H1 (cell line): Measurements from ENCODE around the gene BCL2A1. TPM values are rescaled to one million over a fixed set of nuclear protein-coding genes. Genes with fewer than 3 reads are reported as not detected.

Experiments
- CTCF ChIA-PET: fragments of 300-600 bp; sonication (Branson Sonifier 250); formaldehyde crosslinking; loops from one replicate; lab custom pipeline; 2021; ENCODE audit not compliant: partially characterized antibody; lab: Charles Lee
- POLR2A ChIA-PET: fragments of 300-600 bp; sonication (Branson Sonifier 250); formaldehyde crosslinking; loops from one replicate; lab custom pipeline; 2021; ENCODE audit warnings: inconsistent platforms; ENCODE audit not compliant: partially characterized antibody; lab: Charles Lee
- DNase-seq, 2 experiments: peaks; one replicate each; pipeline versions ENCODE4 v3.0.0 to v3.0.0-alpha.2; 2010 to 2022; ENCODE audit warnings: low spot score in 2 of 2, low read depth in 1 of 2, mixed read lengths in 1 of 2
- FAIRE-seq: peaks from 2 replicates; lab custom pipeline; 2011; peaks lifted over from hg19 to GRCh38; lab: Jason Lieb, UNC
- H2AFZ ChIP-seq: 2 replicates; pipeline ENCODE4 v1.8.1; 2012; ENCODE audit warnings: low read length, inconsistent platforms
- H2AK5ac ChIP-seq: 2 replicates; pipeline ENCODE4 v1.6.1; 2013; ENCODE audit warnings: low read depth, low read length
- H2BK120ac ChIP-seq: replicated peaks from 2 replicates; pipeline ENCODE3; 2013; ENCODE audit warnings: low read depth, low read length, inconsistent platforms
- H2BK12ac ChIP-seq: 2 replicates; pipeline ENCODE4 v1.6.1; 2013; ENCODE audit warnings: low read depth, low read length
- H2BK15ac ChIP-seq: 2 replicates; pipeline ENCODE4 v1.6.1; 2013; ENCODE audit warnings: low read length
- H2BK20ac ChIP-seq: 2 replicates; pipeline ENCODE4 v1.6.1; 2013; ENCODE audit warnings: low read length
- H2BK5ac ChIP-seq: 2 replicates; pipeline ENCODE4 v1.6.1; 2013; ENCODE audit warnings: low read depth, low read length
- H3K14ac ChIP-seq: 2 replicates; pipeline ENCODE4 v1.6.1; 2013; ENCODE audit warnings: inconsistent platforms; ENCODE audit not compliant: insufficient read length
- H3K18ac ChIP-seq: 2 replicates; pipeline ENCODE4 v1.6.1; 2013; ENCODE audit warnings: low read length; ENCODE audit errors: extremely low read depth
- H3K23ac ChIP-seq: 2 replicates; pipeline ENCODE4 v1.6.1; 2013; ENCODE audit warnings: inconsistent platforms; ENCODE audit not compliant: insufficient read length
- H3K23me2 ChIP-seq: 2 replicates; pipeline ENCODE4 v1.6.1; 2013; ENCODE audit warnings: low read depth, low read length
- H3K27ac ChIP-seq: 2 replicates; pipeline ENCODE4 v1.6.1; 2011; ENCODE audit warnings: low read depth, low read length, inconsistent platforms
- H3K27me3 ChIP-seq, 4 experiments: replicated peaks in 1 of 4; 1 replicate in 1 of 4; 2 replicates in 3 of 4; pipeline versions ENCODE4 v1.6.1 to v1.8.1; 2011 to 2013; ENCODE audit warnings: low read length in 3 of 4, mild to moderate bottlenecking in 3 of 4, inconsistent platforms in 2 of 4, mixed read lengths in 2 of 4, moderate library complexity in 1 of 4; ENCODE audit not compliant: control insufficient read depth in 3 of 4, insufficient read depth in 3 of 4; ENCODE audit errors: extremely low read depth in 1 of 4
- H3K36me3 ChIP-seq, 4 experiments: 2 replicates each; pipeline versions ENCODE4 v1.6.1 to v1.8.1; 2011 to 2013; ENCODE audit warnings: mild to moderate bottlenecking in 4 of 4, low read length in 3 of 4, moderate library complexity in 2 of 4, control low read depth in 1 of 4, inconsistent platforms in 1 of 4; ENCODE audit not compliant: insufficient read depth in 4 of 4, control insufficient read depth in 2 of 4
- H3K4ac ChIP-seq: replicated peaks from 2 replicates; pipeline ENCODE3; 2013; ENCODE audit warnings: low read length, low read depth, mixed read lengths, inconsistent platforms; ENCODE audit not compliant: insufficient read length
- H3K4me1 ChIP-seq, 4 experiments: replicated peaks in 1 of 4; 1 replicate in 1 of 4; 2 replicates in 3 of 4; pipeline versions ENCODE4 v1.6.1 to v1.8.1; 2011 to 2013; ENCODE audit warnings: low read length in 3 of 4, inconsistent platforms in 2 of 4, mixed read lengths in 1 of 4; ENCODE audit not compliant: insufficient read depth in 4 of 4, control insufficient read depth in 3 of 4
- H3K4me2 ChIP-seq, 2 experiments: 2 replicates each; pipeline versions ENCODE4 v1.6.1 to v1.8.1; 2011 to 2013; ENCODE audit warnings: low read depth in 2 of 2, low read length in 2 of 2, control low read depth in 1 of 2, inconsistent platforms in 1 of 2, mild to moderate bottlenecking in 1 of 2; ENCODE audit not compliant: insufficient read depth in 1 of 2
- H3K4me3 ChIP-seq, 4 experiments: fragments of 200-600, 300-600 bp in 1 of 4; sonication (generic), shearing (Covaris generic), sonication (Bioruptor Twin) in 1 of 4; 2 replicates each; pipeline versions ENCODE4 v1.5.1 to v1.8.1; 2011 to 2016; ENCODE audit warnings: low read length in 4 of 4, low read depth in 3 of 4, control low read depth in 2 of 4, inconsistent platforms in 2 of 4, mild to moderate bottlenecking in 2 of 4, mixed read lengths in 1 of 4, moderate library complexity in 1 of 4; ENCODE audit not compliant: insufficient read depth in 2 of 4; ENCODE audit errors: extremely low read depth in 1 of 4
- H3K56ac ChIP-seq: replicated peaks from 2 replicates; pipeline ENCODE3; 2013; ENCODE audit warnings: low read depth, mild to moderate bottlenecking, mixed read lengths, low read length, inconsistent platforms; ENCODE audit not compliant: insufficient read length
- H3K79me1 ChIP-seq: 2 replicates; pipeline ENCODE4 v1.6.1; 2013; ENCODE audit warnings: low read depth, low read length, control low read depth
- H3K79me2 ChIP-seq, 2 experiments: 2 replicates each; pipeline versions ENCODE4 v1.6.1 to v1.8.1; 2012 to 2013; ENCODE audit warnings: low read length in 2 of 2, mild to moderate bottlenecking in 2 of 2, inconsistent platforms in 1 of 2; ENCODE audit not compliant: insufficient read depth in 2 of 2, control insufficient read depth in 1 of 2
- H3K9ac ChIP-seq, 4 experiments: replicated peaks in 1 of 4; 1 replicate in 1 of 4; 2 replicates in 3 of 4; pipeline versions ENCODE4 v1.6.1 to v1.8.1; 2011 to 2013; ENCODE audit warnings: low read depth in 3 of 4, low read length in 3 of 4, control low read depth in 2 of 4, mild to moderate bottlenecking in 2 of 4, moderate library complexity in 2 of 4, inconsistent platforms in 1 of 4; ENCODE audit errors: extremely low read depth in 1 of 4
- H3K9me3 ChIP-seq, 2 experiments: 2 replicates each; pipeline versions ENCODE4 v1.6.1 to v1.8.1; 2012 to 2013; ENCODE audit warnings: mild to moderate bottlenecking in 2 of 2, moderate library complexity in 2 of 2, control low read depth in 1 of 2, inconsistent platforms in 1 of 2, low read depth in 1 of 2, low read length in 1 of 2, mixed read lengths in 1 of 2; ENCODE audit not compliant: insufficient read depth in 2 of 2
- H4K20me1 ChIP-seq, 2 experiments: replicated peaks in 1 of 2; 2 replicates each; pipeline versions ENCODE3 to v1.8.1; 2011 to 2013; ENCODE audit warnings: inconsistent platforms in 2 of 2, low read length in 2 of 2, mild to moderate bottlenecking in 1 of 2; ENCODE audit not compliant: insufficient read depth in 2 of 2, control insufficient read depth in 1 of 2
- H4K5ac ChIP-seq: 2 replicates; pipeline ENCODE4 v1.6.1; 2013; ENCODE audit warnings: low read length, low read depth, mixed read lengths, inconsistent platforms; ENCODE audit not compliant: insufficient read length
- H4K8ac ChIP-seq: 2 replicates; pipeline ENCODE4 v1.8.0; 2013; ENCODE audit warnings: mild to moderate bottlenecking, moderate library complexity, low read length, inconsistent platforms; ENCODE audit not compliant: insufficient read depth; ENCODE audit errors: extremely low read depth
- H4K91ac ChIP-seq: replicated peaks from 2 replicates; pipeline ENCODE3; 2013; ENCODE audit warnings: low read length, mixed read lengths, inconsistent platforms; ENCODE audit not compliant: insufficient read length
- CBX5 ChIP-seq: fragments of 300-800, 300-1000 bp; sonication (generic); IDR thresholded peaks from 2 replicates; pipeline ENCODE4 v1.7.1; 2016; ENCODE audit warnings: antibody characterized with exemption, low read length, low read depth
- EGR1 ChIP-seq: IDR thresholded peaks from 2 replicates; pipeline ENCODE4 v1.6.1; 2011; ENCODE audit warnings: low read depth, low read length, borderline replicate concordance
- KDM5A ChIP-seq: fragments of 200-600 bp; IDR thresholded peaks from 2 replicates; pipeline ENCODE4 v1.7.1; 2012; ENCODE audit warnings: mild to moderate bottlenecking, low read length, inconsistent platforms, mixed read lengths
- NRF1 ChIP-seq: IDR thresholded peaks from 2 replicates; pipeline ENCODE4 v1.6.1; 2011; ENCODE audit warnings: mild to moderate bottlenecking, low read depth, low read length, improper control_type of control experiment
- POU5F1 ChIP-seq: IDR thresholded peaks from 2 replicates; pipeline ENCODE4 v1.6.1; 2011; ENCODE audit warnings: low read depth, mild to moderate bottlenecking, low read length, moderate library complexity
- TCF12 ChIP-seq: IDR thresholded peaks from 2 replicates; pipeline ENCODE4 v1.6.1; 2011; ENCODE audit warnings: low read depth, mild to moderate bottlenecking, low read length
- WGBS, 2 experiments: shearing (Covaris generic) in 1 of 2; methylation state at CpG; one replicate each; pipeline versions ENCODE4 v1.1.6 to v1.1.7; 2013 to 2015; ENCODE audit warnings: low lambda C conversion rate in 2 of 2, mixed read lengths in 2 of 2, inconsistent platforms in 1 of 2, low coverage in 1 of 2, missing lambda C conversion rate in 1 of 2; ENCODE audit not compliant: insufficient replicate concordance in 2 of 2, insufficient coverage in 1 of 2, insufficient read length in 1 of 2; ENCODE audit errors: extremely low coverage in 1 of 2, missing lambda C conversion rate in 1 of 2; 5-methylcytosine and 5-hydroxymethylcytosine counted together
- polyA plus RNA-seq, 7 experiments: library from polyadenylated mRNA; depleted of rRNA in 3 of 7; stranded (reverse) in 5 of 7; unstranded in 2 of 7; fragments of >200 nt in 5 of 7; fragments of 200-250 nt in 2 of 7; gene quantifications; 1 replicate in 5 of 7; 2 replicates in 1 of 7; 4 replicates in 1 of 7; pipeline versions ENCODE4 v1.2.1 to v1.2.3, GENCODE V29; 2011 to 2013; ENCODE audit warnings: missing spikeins in 2 of 7, mixed read lengths in 2 of 7
- total RNA-seq: library from RNA; stranded (reverse); fragmentation: NEBNext Ultra II Directional; extraction: Animal tissue kit (Norgen Biotek cat#: 25700); gene quantifications from 2 replicates; pipeline ENCODE4 v1.2.1, GENCODE V29; 2021
- TF ChIP-seq, protein P1 (sequence below): IDR thresholded peaks from 2 replicates; pipeline ENCODE4 v1.6.1; 2011; ENCODE audit warnings: low read length, improper control_type of control experiment

BCL2A1 gene
- total and polyA plus RNA-seq, 2 of the 8 experiments (the other 6 are each of a cell fraction or from before 2014, with no cell fraction given): not detected

DNA sequence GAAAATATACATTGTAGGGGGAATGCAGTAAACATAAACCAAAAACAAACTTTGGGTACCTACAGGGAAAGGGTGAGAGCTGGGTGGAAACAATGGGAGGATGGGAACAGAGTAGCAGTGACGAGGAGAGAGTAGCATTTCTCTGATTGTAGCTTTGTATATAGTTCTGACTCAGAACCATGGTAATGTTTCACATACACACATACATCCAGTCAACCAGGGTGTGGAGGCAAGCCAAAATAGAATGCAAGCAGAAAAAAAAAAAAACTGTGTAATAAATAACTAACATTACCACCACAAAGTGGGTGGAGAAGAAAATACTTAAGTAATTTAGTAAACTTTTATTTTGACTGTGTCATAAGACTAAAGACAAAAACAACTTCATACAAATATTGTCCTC lies 27.2 kb downstream of the BCL2A1 start:
- ChIA-PET CTCF (interaction anchor here (0.8 kb wide), 1 partner anchor 49 kb away, joined by 3 read pairs; no protein-coding TSS in a partner anchor), POLR2A (interaction anchor here (0.7 kb wide), 1 partner anchor 20 kb away, joined by 3 read pairs; no protein-coding TSS in a partner anchor)
- no peak overlapping the region for H2AK5ac ChIP-seq
- H2BK120ac ChIP-seq: no peak overlapping the region
- H3K23me2 ChIP-seq: no peaks in the 10 kb centered on the region
- no peaks in the 10 kb centered on the region for H3K79me1 ChIP-seq
- 76% methylated on average over 1 of the region's 1 CpG; no CpG with 5 or more reads in 1 of the 2 experiments for WGBS, 2 experiments
- no peak overlapping the region for H3K27ac ChIP-seq
- no peak overlapping the region for H3K4me2 ChIP-seq
- no peak overlapping the region for H2AFZ ChIP-seq
- no peak for DNase-seq
- no peak overlapping the region for H3K56ac ChIP-seq
- H3K23ac ChIP-seq: no peak overlapping the region
- no peak for TF ChIP-seq POU5F1
- TF ChIP-seq KDM5A: no peak
- no peak for TF ChIP-seq CBX5
- no peak for TF ChIP-seq TCF12
- no peak for TF ChIP-seq EGR1
- TF ChIP-seq, protein P1, sequence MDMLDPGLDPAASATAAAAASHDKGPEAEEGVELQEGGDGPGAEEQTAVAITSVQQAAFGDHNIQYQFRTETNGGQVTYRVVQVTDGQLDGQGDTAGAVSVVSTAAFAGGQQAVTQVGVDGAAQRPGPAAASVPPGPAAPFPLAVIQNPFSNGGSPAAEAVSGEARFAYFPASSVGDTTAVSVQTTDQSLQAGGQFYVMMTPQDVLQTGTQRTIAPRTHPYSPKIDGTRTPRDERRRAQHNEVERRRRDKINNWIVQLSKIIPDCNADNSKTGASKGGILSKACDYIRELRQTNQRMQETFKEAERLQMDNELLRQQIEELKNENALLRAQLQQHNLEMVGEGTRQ: no peak
- TF ChIP-seq NRF1: no peak
- no peak overlapping the region for H3K18ac ChIP-seq
- no peak overlapping the region for H4K91ac ChIP-seq
- no peak overlapping the region for H2BK15ac ChIP-seq
- no peak overlapping the region for H3K4me3 ChIP-seq
- H3K14ac ChIP-seq: no peak overlapping the region
- H4K5ac ChIP-seq: no peak overlapping the region
- H3K79me2 ChIP-seq: no peaks in the 10 kb centered on the region
- no peak overlapping the region for H2BK12ac ChIP-seq
- no peak overlapping the region for H3K4ac ChIP-seq
- H4K8ac ChIP-seq: no peak overlapping the region
- no peak overlapping the region for H2BK5ac ChIP-seq
- H4K20me1 ChIP-seq: no peaks in the 10 kb centered on the region
- H3K9ac ChIP-seq: no peak overlapping the region
- no peak for FAIRE-seq
- no peaks in the 10 kb centered on the region for H3K27me3 ChIP-seq
- H2BK20ac ChIP-seq: no peak overlapping the region
- no peaks in the 10 kb centered on the region for H3K9me3 ChIP-seq
- no peaks in the 10 kb centered on the region for H3K4me1 ChIP-seq
- H3K36me3 ChIP-seq: no peaks in the 10 kb centered on the region
